HuH-7.5 (cell line): ENCODE results near the gene TMEM74B.

Experiments used
- DNase-seq: peaks from one replicate; pipeline ENCODE4 v3.0.0; 2011; ENCODE audit warnings: low spot score

The TMEM74B gene

DNA sequence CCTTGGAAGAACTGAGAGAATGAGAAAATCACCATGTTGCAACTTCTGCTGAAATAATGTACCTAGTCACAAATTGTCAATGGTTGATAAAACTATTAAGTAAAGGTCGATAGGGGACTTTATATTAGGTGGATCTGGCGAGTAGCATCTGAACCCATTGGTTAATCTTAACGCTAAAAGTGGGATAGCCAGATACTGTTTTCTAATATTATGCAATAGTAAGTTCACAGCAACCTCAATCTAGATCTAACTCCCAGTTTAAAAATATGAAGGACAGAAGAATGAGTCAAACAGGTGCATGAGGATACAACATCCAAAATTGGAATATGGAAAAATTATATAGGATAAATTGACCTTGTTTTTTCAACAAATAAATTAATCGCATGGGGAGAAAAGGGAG, 47.5 kb downstream of the TMEM74B start:
- DNase-seq, result no peak

DNA sequence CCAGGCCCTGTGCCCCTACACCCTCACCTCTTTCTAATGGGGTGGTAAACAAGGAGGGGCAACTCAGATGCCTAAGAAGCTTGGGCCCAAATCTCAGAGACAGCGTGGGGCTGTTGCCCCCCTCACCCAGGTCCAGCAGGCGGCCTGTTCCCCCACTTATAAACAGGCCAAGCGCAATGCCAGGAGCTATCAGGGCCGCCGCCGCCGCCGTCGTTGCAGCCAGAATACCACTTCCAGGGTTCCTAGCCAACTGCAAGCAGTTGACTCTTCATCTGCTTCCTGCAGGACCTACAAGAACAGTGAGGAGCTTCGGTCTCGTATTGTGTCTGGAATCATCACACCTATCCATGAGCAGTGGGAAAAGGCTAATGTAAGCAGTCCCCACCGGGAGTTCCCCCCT, 49.9 kb downstream of the TMEM74B start:
- DNase-seq, result no peak

DNA sequence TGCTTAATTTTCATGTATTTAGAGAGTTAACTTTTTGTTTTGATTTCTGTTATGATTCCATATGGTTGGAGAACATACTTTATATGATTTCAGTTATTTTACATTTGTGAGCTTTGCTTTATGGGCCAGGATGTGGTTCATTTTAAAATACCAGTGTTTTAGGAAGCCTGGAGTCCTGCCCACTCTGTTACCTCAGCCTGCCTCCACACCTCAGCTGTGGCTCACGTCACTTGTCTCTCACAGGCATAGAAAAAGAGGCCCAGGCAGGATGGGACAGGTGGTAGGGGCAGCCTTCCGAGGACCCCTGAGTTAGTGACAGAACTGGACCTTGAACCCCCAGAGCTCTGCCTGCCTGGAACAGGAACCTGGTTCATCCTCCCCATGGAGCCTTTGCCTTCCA, 50.4 kb downstream of the TMEM74B start:
- DNase-seq, result no peak

DNA sequence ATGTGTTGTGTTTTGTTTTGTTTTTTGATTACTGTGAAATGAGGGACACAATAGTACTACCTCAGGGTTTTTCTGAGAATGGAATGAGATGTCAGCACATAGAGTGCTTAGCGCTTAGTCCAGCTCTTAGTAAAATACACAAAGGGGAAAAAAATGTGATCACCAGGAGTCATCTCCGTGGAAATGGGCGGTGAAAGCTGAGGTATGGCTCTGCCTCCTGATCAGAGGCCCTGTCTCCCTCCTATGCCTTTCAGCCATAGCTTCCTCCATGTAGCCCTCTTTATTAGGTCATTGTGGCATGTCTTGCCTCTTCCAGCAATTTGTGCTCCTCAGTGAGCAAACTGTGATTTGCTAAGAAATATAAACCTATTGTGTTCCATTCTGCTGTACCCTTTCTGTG, 53.4 kb downstream of the TMEM74B start:
- DNase-seq, result no peak

DNA sequence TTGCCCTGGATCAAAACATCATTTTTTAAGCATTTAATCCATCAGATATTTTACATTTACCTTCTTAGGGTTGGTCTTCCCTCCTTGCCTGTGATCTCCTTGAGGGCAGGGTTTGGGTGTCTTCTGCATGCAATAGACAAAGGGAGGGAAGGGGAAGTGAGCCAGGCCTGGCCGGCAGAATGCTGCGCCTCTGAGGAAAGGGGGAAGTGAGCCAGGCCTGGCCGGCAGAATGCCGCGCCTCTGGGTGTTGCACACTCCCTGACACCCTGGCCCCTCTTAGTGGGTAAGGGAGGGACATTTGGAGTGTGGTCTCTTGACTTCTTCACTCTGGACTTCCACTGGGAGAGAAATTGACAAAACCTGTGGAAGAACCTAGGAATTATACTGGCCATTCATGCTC, 53.9 kb downstream of the TMEM74B start:
- no peak for DNase-seq
